Heart left ventricle (tissue), 16 donors: ENCODE measurements around the gene CDC14C. TPM values are rescaled to one million over a fixed set of nuclear protein-coding genes. Genes with fewer than 3 reads are reported as not detected.

Experiments
- ATAC-seq, 4 donors: fragments of 200-7000 bp; cut with Tn5 transposase; one replicate each; pipeline ENCODE4 v1.9.1; 2020 to 2022; ENCODE audit warnings: moderate library complexity in 4 of 4, mild to moderate bottlenecking in 3 of 4, moderate number of reproducible peaks in 1 of 4
- DNase-seq, 5 donors: peaks; one replicate each; pipeline ENCODE4 v3.0.0-alpha.2; 2020
- H3K27ac ChIP-seq, 12 donors: fragments of 200-600 bp; sonication (generic) in 4 of 12; one replicate each; pipeline versions ENCODE4 v1.5.0 to v1.8.0; 2016 to 2022; ENCODE audit warnings: mild to moderate bottlenecking in 2 of 12
- H3K27me3 ChIP-seq, 9 donors: fragments of 200-600 bp; sonication (generic) in 2 of 9; one replicate each; pipeline versions ENCODE4 v1.5.1 to v1.8.0; 2016 to 2022; ENCODE audit warnings: mild to moderate bottlenecking in 3 of 9
- H3K36me3 ChIP-seq, 9 donors: fragments of 200-600 bp; sonication (generic) in 2 of 9; one replicate each; pipeline versions ENCODE4 v1.5.0 to v1.8.0; 2018 to 2022; ENCODE audit warnings: mild to moderate bottlenecking in 2 of 9
- H3K4me1 ChIP-seq, 12 donors: fragments of 200-600 bp; sonication (generic) in 4 of 12; one replicate each; pipeline versions ENCODE4 v1.5.0 to v1.8.0; 2016 to 2022; ENCODE audit warnings: mild to moderate bottlenecking in 3 of 12
- H3K4me3 ChIP-seq, 12 donors: fragments of 200-600 bp; sonication (generic) in 4 of 12; one replicate each; pipeline versions ENCODE4 v1.5.0 to v1.8.0; 2017 to 2022; ENCODE audit warnings: mild to moderate bottlenecking in 9 of 12, moderate library complexity in 4 of 12
- H3K9me3 ChIP-seq, 12 donors: fragments of 200-600 bp; sonication (generic) in 4 of 12; one replicate each; pipeline versions ENCODE4 v1.5.0 to v1.8.0; 2016 to 2022; ENCODE audit warnings: mild to moderate bottlenecking in 1 of 12
- POLR2A ChIP-seq, 2 donors: fragments of 450-650 bp; IDR thresholded peaks; one replicate each; pipeline ENCODE4 v1.6.1; 2017; ENCODE audit warnings: antibody characterized with exemption in 2 of 2, mild to moderate bottlenecking in 2 of 2, moderate library complexity in 2 of 2
- WGBS, 4 donors: extraction: QIAGEN DNeasy Blood & Tissue Kit in 2 of 4; methylation state at CpG; one replicate each; pipeline versions ENCODE4 v1.1.5 to v1.1.7; 2013 to 2018; 5-methylcytosine and 5-hydroxymethylcytosine counted together
- intact Hi-C, 10 donors: fragments of 100-400 bp; cut with DNase I; formaldehyde crosslinking; loops; one replicate each; pipeline versions ENCODE4 v1.11.1 to v1.14.2; 2022
- polyA plus RNA-seq, 2 donors: library from polyadenylated mRNA; stranded (reverse); fragments of 200-250 nt; gene quantifications; one replicate each; pipeline ENCODE4 v1.2.3, GENCODE V29; 2013
- total RNA-seq, 9 donors: library from RNA; depleted of rRNA in 2 of 9; stranded (reverse); fragments of >200 nt in 2 of 9; fragmentation: NEBNext Ultra II Directional in 3 of 9; extraction: Animal tissue kit (Norgen Biotek cat#: 25700) in 3 of 9; gene quantifications; one replicate each; pipeline versions ENCODE4 v1.1.0 to v1.2.4, GENCODE V29; 2016 to 2023
- TF ChIP-seq, protein P1 (sequence below), 12 donors: fragments of 200-600 bp; sonication (generic) in 4 of 12; IDR thresholded peaks; one replicate each; pipeline versions ENCODE4 v1.5.0 to v1.8.0; 2018 to 2022; ENCODE audit warnings: antibody characterized with exemption in 12 of 12, mild to moderate bottlenecking in 5 of 12
- donor health status: ischemic (EF 13 %, LVEDD 7.1; RV severe dilation, severe dysfunction).
- donor health status: healthy with polysubstance abuse.
- donor health status: DM: no; HTN: yes; CAD: no.
- donor health status: DM: no; HTN: no; CAD: no.
- donor health status: ischemic (EF 25% LVEDD 6.9; RV normal size, moderate dysfunction).
- donor health status: ischemic (EF 25% LVEDD 5.7; RV mildly dilated, moderate dysfunction).
- donor health status: healthy.
- donor health status: DM: yes; HTN: yes; CAD: no.
- donor health status: ischemic (EF 35%, LVEDD 5.7; RV mildly dilated, moderate dysfunction).
- donor health status: nonischemic (EF 11% LVEDD 7.7; RV severe dilation, severe dysfunction).
- donor health status: DM: yes; HTN: yes; CAD: no.
- donor health status: PGD.
- donor health status: ischemic (EF 29% LVEDD 5.4; RV normal size, mild dysfunction).
- donor health status: nonischemic (EF 23%, LVEDD 6.1; RV moderate dilation, normal function).

Gene CDC14C
- total and polyA plus RNA-seq, 11 donors = not detected

DNA sequence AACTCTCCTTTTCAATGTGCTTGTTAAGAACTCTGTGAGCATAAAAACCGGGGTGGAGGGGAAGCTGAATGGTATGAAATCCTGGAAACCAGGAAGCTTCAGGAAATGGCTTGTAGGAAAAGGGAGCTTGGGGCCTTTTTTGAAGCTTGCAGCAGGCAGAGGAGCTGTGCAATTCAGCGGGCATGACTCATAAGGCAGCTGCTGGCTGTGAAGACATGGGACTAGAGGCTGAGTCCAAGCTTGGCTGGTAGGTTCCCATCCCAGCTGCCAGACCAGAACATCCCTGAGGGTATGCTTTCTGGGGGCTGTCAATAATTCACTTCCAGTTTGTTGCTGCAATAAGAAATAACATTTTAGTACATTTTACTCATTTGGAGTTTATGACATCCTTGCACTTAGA lies 36.8 kb upstream of the CDC14C start:
- intact Hi-C loops = no loop called here
- Histone ChIP-seq H3K27me3 (no peaks in the 10 kb centered on the region), H3K27ac (no peak overlapping the region), H3K4me1 (peaks cover 0 to 4% (median 0%) of the 10 kb centered on the region in 12 donors), H3K9me3 (peaks cover 0 to 31% (median 12%) of the 10 kb centered on the region in 12 donors), H3K36me3 (no peaks in the 10 kb centered on the region), H3K4me3 (no peak overlapping the region)
- WGBS, 4 donors = 48 to 60% (median 51%) methylated on average over 2 of the region's 2 CpGs
- peak in 2 of 4 donors; percentile 45 to 56 for ATAC-seq
- peak in 1 of 5 donors; percentile 27 for DNase-seq
- TF ChIP-seq POLR2A (IDR thresholded peaks at IDR 0.05) = no peak
- TF ChIP-seq, protein P1, sequence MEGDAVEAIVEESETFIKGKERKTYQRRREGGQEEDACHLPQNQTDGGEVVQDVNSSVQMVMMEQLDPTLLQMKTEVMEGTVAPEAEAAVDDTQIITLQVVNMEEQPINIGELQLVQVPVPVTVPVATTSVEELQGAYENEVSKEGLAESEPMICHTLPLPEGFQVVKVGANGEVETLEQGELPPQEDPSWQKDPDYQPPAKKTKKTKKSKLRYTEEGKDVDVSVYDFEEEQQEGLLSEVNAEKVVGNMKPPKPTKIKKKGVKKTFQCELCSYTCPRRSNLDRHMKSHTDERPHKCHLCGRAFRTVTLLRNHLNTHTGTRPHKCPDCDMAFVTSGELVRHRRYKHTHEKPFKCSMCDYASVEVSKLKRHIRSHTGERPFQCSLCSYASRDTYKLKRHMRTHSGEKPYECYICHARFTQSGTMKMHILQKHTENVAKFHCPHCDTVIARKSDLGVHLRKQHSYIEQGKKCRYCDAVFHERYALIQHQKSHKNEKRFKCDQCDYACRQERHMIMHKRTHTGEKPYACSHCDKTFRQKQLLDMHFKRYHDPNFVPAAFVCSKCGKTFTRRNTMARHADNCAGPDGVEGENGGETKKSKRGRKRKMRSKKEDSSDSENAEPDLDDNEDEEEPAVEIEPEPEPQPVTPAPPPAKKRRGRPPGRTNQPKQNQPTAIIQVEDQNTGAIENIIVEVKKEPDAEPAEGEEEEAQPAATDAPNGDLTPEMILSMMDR (IDR thresholded peaks at IDR 0.05) = no peak

DNA sequence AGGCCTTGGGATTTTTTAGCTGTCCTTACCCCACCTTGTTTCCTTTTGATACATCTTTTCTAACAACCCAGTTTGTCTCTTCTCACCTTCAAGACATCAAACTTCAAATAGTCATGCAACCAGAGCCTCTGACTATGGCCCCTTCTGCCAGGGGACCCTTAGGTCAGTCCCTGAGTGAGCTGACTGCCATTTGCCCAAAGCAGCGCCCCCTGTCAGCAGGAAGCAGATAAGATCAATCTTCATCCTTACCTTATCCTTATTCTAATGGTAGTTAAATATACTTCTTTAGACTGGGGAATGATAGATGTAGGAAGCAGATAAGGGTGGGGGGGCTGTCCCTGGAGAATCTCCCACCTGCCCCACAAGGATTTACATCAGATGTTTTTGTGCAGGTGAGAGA lies 29.8 kb upstream of the CDC14C start:
- intact Hi-C loops = no loop called here
- ATAC-seq (no peak), DNase-seq (no peak)
- Histone ChIP-seq H3K9me3 (peaks cover 0 to 43% (median 15%) of the 10 kb centered on the region in 12 donors), H3K36me3 (no peaks in the 10 kb centered on the region), H3K4me1 (no peaks in the 10 kb centered on the region), H3K4me3 (no peak overlapping the region), H3K27ac (no peak overlapping the region), H3K27me3 (no peaks in the 10 kb centered on the region)
- no peak for TF ChIP-seq POLR2A (IDR thresholded peaks at IDR 0.05)
- TF ChIP-seq, protein P1 (IDR thresholded peaks at IDR 0.05) = no peak
- WGBS, 4 donors = 60 to 72% (median 65%) methylated on average over 1 of the region's 1 CpG

DNA sequence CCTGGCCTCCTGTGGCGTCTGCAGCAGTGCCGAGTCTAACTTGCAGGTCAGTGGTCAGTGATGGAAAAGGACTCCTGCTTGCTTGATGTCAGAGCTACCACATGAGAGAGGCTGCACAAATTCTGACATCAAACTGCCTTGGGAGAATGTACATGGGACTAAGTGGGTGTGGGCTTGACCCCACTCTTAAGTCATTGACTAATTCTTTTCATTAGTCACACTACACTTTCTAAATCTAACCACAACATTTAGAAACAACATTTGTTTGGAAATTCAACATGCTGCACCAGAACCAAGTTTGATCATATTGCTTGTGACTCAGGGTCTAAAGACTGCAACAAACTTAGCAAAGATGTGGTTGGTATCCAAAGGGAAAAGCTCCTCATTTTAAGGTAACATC lies 24.4 kb upstream of the CDC14C start:
- H3K36me3 ChIP-seq = no peaks in the 10 kb centered on the region
- peaks cover 0 to 4% (median 0%) of the 10 kb centered on the region in 12 donors for H3K4me1 ChIP-seq
- H3K27me3 ChIP-seq = no peaks in the 10 kb centered on the region
- ATAC-seq = no peak
- no peak overlapping the region for H3K27ac ChIP-seq
- no peaks in the 10 kb centered on the region for H3K9me3 ChIP-seq
- intact Hi-C loops = no loop called here
- no peak for DNase-seq
- WGBS, 4 donors = 83 to 100% (median 92%) methylated on average over 2 of the region's 2 CpGs
- no peak overlapping the region for H3K4me3 ChIP-seq
- no peak for TF ChIP-seq POLR2A (IDR thresholded peaks at IDR 0.05)
- TF ChIP-seq, protein P1 (IDR thresholded peaks at IDR 0.05) = no peak

DNA sequence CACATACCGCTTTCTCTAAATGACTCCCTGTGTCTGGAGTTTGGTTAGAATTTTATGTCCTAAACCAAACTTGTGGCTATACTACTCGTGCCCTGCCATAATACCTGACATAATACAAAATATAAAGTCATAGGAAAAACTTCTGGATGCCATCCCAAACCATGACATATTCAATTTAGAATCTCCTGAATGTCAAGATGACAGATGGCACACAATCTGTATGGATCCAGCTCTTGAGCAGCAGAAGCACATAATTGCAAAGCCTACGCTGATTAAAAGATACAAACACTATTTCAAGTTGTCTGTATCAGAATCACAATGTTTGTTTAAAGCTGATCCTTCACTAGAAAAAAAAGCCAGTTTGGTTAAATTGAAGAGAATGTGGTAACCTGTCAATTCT lies 22.4 kb upstream of the CDC14C start:
- Histone ChIP-seq H3K36me3 (no peaks in the 10 kb centered on the region), H3K27ac (no peak overlapping the region), H3K4me3 (no peak overlapping the region), H3K27me3 (no peaks in the 10 kb centered on the region), H3K9me3 (no peaks in the 10 kb centered on the region), H3K4me1 (peaks cover 0 to 4% (median 0%) of the 10 kb centered on the region in 12 donors)
- DNase-seq (no peak), ATAC-seq (no peak)
- intact Hi-C loops = no loop called here
- 80 to 86% (median 84%) methylated on average over 3 of the region's 3 CpGs for WGBS, 4 donors
- TF ChIP-seq, protein P1 (IDR thresholded peaks at IDR 0.05) = no peak
- TF ChIP-seq POLR2A (IDR thresholded peaks at IDR 0.05) = no peak
